ENCODE results near the gene CYP2F1. TPM values are rescaled to one million over a fixed set of nuclear protein-coding genes. Genes with fewer than 3 reads are reported as not detected.
"Not testable (repeated sequence)": the region's sequence is repeated elsewhere in the genome, so short reads cannot be mapped to it uniquely, and the experiment has no call there.

The CYP2F1 gene
- total RNA-seq, 1 donor from 2014 or later, result not detected

- peaks cover 6% of the 10 kb centered on the region for H3K27me3 Mint-ChIP-seq (ENCODE audit: insufficient read depth)
- no peak overlapping the region for H3K4me3 Mint-ChIP-seq
- H3K27ac Mint-ChIP-seq, result no peak overlapping the region
- no peaks in the 10 kb centered on the region for H3K9me3 Mint-ChIP-seq
- intact Hi-C loops (cut with micrococcal nuclease), result no loop called here
- no peaks in the 10 kb centered on the region for H3K36me3 Mint-ChIP-seq (ENCODE audit: low read depth)
- no peaks in the 10 kb centered on the region for H3K4me1 Mint-ChIP-seq (ENCODE audit: low read depth)
- DNase-seq (ENCODE audit: low spot score), result no peak
Observed at GRCh38 chr19:41111296-41111695, 2.9 kb upstream of the CYP2F1 start.

- H3K27me3 Mint-ChIP-seq (ENCODE audit: insufficient read depth), result peaks cover 8% of the 10 kb centered on the region
- H3K36me3 Mint-ChIP-seq (ENCODE audit: low read depth), result no peaks in the 10 kb centered on the region
- H3K4me3 Mint-ChIP-seq, result no peak overlapping the region
- H3K4me1 Mint-ChIP-seq (ENCODE audit: low read depth), result no peaks in the 10 kb centered on the region
- intact Hi-C loops (cut with micrococcal nuclease), result no loop called here
- H3K27ac Mint-ChIP-seq, result no peak overlapping the region
- H3K9me3 Mint-ChIP-seq, result no peaks in the 10 kb centered on the region
- no peak for DNase-seq (ENCODE audit: low spot score)
Observed at GRCh38 chr19:41111750-41112295, 2.4 kb upstream of the CYP2F1 start.

- no peaks in the 10 kb centered on the region for H3K4me1 Mint-ChIP-seq (ENCODE audit: low read depth)
- no peak for DNase-seq (ENCODE audit: low spot score)
- no peaks in the 10 kb centered on the region for H3K9me3 Mint-ChIP-seq
- H3K27ac Mint-ChIP-seq, result no peak overlapping the region
- H3K27me3 Mint-ChIP-seq (ENCODE audit: insufficient read depth), result peaks cover 6% of the 10 kb centered on the region
- intact Hi-C loops (cut with micrococcal nuclease), result no loop called here
- H3K4me3 Mint-ChIP-seq, result no peak overlapping the region
- H3K36me3 Mint-ChIP-seq (ENCODE audit: low read depth), result no peaks in the 10 kb centered on the region
Observed at GRCh38 chr19:41112728-41113290, 1.4 kb upstream of the CYP2F1 start.

- peaks cover 8% of the 10 kb centered on the region for H3K4me1 Mint-ChIP-seq (ENCODE audit: low read depth)
- DNase-seq (ENCODE audit: low spot score), result no peak
- no peak overlapping the region for H3K27ac Mint-ChIP-seq
- no peak overlapping the region for H3K4me3 Mint-ChIP-seq
- intact Hi-C loops (cut with micrococcal nuclease), result no loop called here
- H3K9me3 Mint-ChIP-seq, result no peaks in the 10 kb centered on the region
- peaks cover 17% of the 10 kb centered on the region for H3K27me3 Mint-ChIP-seq (ENCODE audit: insufficient read depth)
- H3K36me3 Mint-ChIP-seq (ENCODE audit: low read depth), result peaks cover 3% of the 10 kb centered on the region
Observed at GRCh38 chr19:41116261-41116660, 2.0 kb downstream of the CYP2F1 start.

- Mint-ChIP-seq H3K27me3 (ENCODE audit: insufficient read depth) (peaks cover 17% of the 10 kb centered on the region), H3K27ac (peak overlapping the region; percentile 64), H3K4me3 (peak overlapping the region; percentile 38)
- H3K9me3 Mint-ChIP-seq; H3K36me3 Mint-ChIP-seq (ENCODE audit: low read depth); H3K4me1 Mint-ChIP-seq (ENCODE audit: low read depth); intact Hi-C loops (cut with micrococcal nuclease): not testable (repeated sequence)
- DNase-seq (ENCODE audit: low spot score), result peak; percentile 72
Observed at GRCh38 chr19:41120929-41121911, 7.0 kb downstream of the CYP2F1 start.

- H3K4me3 Mint-ChIP-seq; DNase-seq (ENCODE audit: low spot score); H3K36me3 Mint-ChIP-seq (ENCODE audit: low read depth); intact Hi-C loops (cut with micrococcal nuclease); H3K27ac Mint-ChIP-seq; H3K9me3 Mint-ChIP-seq: not testable (repeated sequence)
- H3K4me1 Mint-ChIP-seq (ENCODE audit: low read depth), result peaks cover 22% of the 10 kb centered on the region
- peaks cover 13% of the 10 kb centered on the region for H3K27me3 Mint-ChIP-seq (ENCODE audit: insufficient read depth)
Observed at GRCh38 chr19:41122846-41123245, 8.6 kb downstream of the CYP2F1 start.

GRCh38 chr19:41123716-41124294 is 9.6 kb downstream of the CYP2F1 start:
- peaks cover 15% of the 10 kb centered on the region for H3K27me3 Mint-ChIP-seq (ENCODE audit: insufficient read depth)
- peaks cover 29% of the 10 kb centered on the region for H3K4me1 Mint-ChIP-seq (ENCODE audit: low read depth)
- no peak overlapping the region for H3K4me3 Mint-ChIP-seq
- H3K36me3 Mint-ChIP-seq (ENCODE audit: low read depth), result peaks cover 3% of the 10 kb centered on the region
- H3K27ac Mint-ChIP-seq, result no peak overlapping the region
- intact Hi-C loops (cut with micrococcal nuclease), result no loop called here
- DNase-seq (ENCODE audit: low spot score), result no peak
- H3K9me3 Mint-ChIP-seq, result no peaks in the 10 kb centered on the region

- DNase-seq (ENCODE audit: low spot score), result peak; percentile 17
- intact Hi-C loops (cut with micrococcal nuclease), result loop anchor here (1.0 to 5.0 kb wide), 3 partner anchors 18 to 181 kb away; no protein-coding TSS in a partner anchor
- H3K36me3 Mint-ChIP-seq (ENCODE audit: low read depth); H3K27ac Mint-ChIP-seq; H3K9me3 Mint-ChIP-seq; H3K4me3 Mint-ChIP-seq: not testable (repeated sequence)
- Mint-ChIP-seq H3K27me3 (ENCODE audit: insufficient read depth) (peaks cover 26% of the 10 kb centered on the region), H3K4me1 (ENCODE audit: low read depth) (peaks cover 19% of the 10 kb centered on the region)
Observed at GRCh38 chr19:41126765-41127203, 12.6 kb downstream of the CYP2F1 start.

- not testable (repeated sequence) for H3K9me3 Mint-ChIP-seq; H3K4me3 Mint-ChIP-seq; H3K27ac Mint-ChIP-seq; DNase-seq (ENCODE audit: low spot score); H3K36me3 Mint-ChIP-seq (ENCODE audit: low read depth)
- intact Hi-C loops (cut with micrococcal nuclease), result loop anchor here (2.0 to 5.0 kb wide), 2 partner anchors 135 to 180 kb away; no protein-coding TSS in a partner anchor
- Mint-ChIP-seq H3K4me1 (ENCODE audit: low read depth) (peaks cover 19% of the 10 kb centered on the region), H3K27me3 (ENCODE audit: insufficient read depth) (peaks cover 31% of the 10 kb centered on the region)
Observed at GRCh38 chr19:41127362-41127761, 13.1 kb downstream of the CYP2F1 start.

- not testable (repeated sequence) for H3K36me3 Mint-ChIP-seq (ENCODE audit: low read depth); H3K4me3 Mint-ChIP-seq; H3K27ac Mint-ChIP-seq; H3K9me3 Mint-ChIP-seq
- Mint-ChIP-seq H3K4me1 (ENCODE audit: low read depth) (peaks cover 19% of the 10 kb centered on the region), H3K27me3 (ENCODE audit: insufficient read depth) (peaks cover 35% of the 10 kb centered on the region)
- intact Hi-C loops (cut with micrococcal nuclease), result loop anchor here (2.0 to 5.0 kb wide), 2 partner anchors 135 to 179 kb away; no protein-coding TSS in a partner anchor
- DNase-seq (ENCODE audit: low spot score), result peak; percentile 43
Observed at GRCh38 chr19:41127801-41128300, 13.6 kb downstream of the CYP2F1 start.

GRCh38 chr19:41128692-41129091 is 14.5 kb downstream of the CYP2F1 start:
- H3K4me1 Mint-ChIP-seq (ENCODE audit: low read depth), result peaks cover 19% of the 10 kb centered on the region
- peaks cover 41% of the 10 kb centered on the region for H3K27me3 Mint-ChIP-seq (ENCODE audit: insufficient read depth)
- intact Hi-C loops (cut with micrococcal nuclease), result loop anchor here (5.0 kb wide), 1 partner anchor 179 kb away; no protein-coding TSS in a partner anchor
- no peak overlapping the region for H3K27ac Mint-ChIP-seq
- no peaks in the 10 kb centered on the region for H3K36me3 Mint-ChIP-seq (ENCODE audit: low read depth)
- no peaks in the 10 kb centered on the region for H3K9me3 Mint-ChIP-seq
- no peak overlapping the region for H3K4me3 Mint-ChIP-seq
- no peak for DNase-seq (ENCODE audit: low spot score)

GRCh38 chr19:41131186-41131585 is 17.0 kb downstream of the CYP2F1 start:
- H3K4me3 Mint-ChIP-seq, result no peak overlapping the region
- H3K4me1 Mint-ChIP-seq (ENCODE audit: low read depth), result peaks cover 20% of the 10 kb centered on the region
- H3K27me3 Mint-ChIP-seq (ENCODE audit: insufficient read depth), result peaks cover 44% of the 10 kb centered on the region
- no peaks in the 10 kb centered on the region for H3K9me3 Mint-ChIP-seq
- H3K27ac Mint-ChIP-seq, result no peak overlapping the region
- intact Hi-C loops (cut with micrococcal nuclease), result no loop called here
- DNase-seq (ENCODE audit: low spot score), result no peak
- H3K36me3 Mint-ChIP-seq (ENCODE audit: low read depth), result no peaks in the 10 kb centered on the region

Data from activated T-helper 1 cell treated with anti-CD3 and anti-CD28 coated beads, Interleukin-12 subunit alpha, Interleukin-12 subunit beta, Interleukin-2, Interleukin-4 antibody, amounts not matched to agents 30 ng/mL and 10 ng/mL and 1 ng/mL, durations not matched to agents 14 hours and 24 hours and 36 hours (primary cell).